ENCODE data around the gene DIPK1A.

DIPK1A gene

DNA sequence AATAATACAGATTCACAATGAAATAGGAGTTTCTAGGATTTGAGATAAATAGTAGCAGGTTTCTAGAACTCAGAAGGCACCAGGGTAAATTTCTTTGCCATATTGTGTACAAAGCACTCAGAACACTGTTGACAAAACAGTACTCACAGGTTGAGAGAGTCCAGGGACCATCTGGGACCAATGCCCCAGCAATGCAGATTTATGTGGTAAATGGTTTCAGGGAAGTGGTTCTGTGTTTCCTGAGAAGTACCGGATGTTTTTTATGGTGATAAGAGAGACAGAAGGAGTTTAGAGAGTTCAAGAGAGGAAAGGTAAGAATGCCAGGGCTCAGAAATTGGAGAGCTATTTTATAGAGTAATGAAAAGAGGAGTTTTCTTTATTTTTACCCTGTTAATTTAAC lies 29.6 kb upstream of the DIPK1A start:
- no peaks in the 10 kb centered on the region for H3K9me2 ChIP-seq (ENCODE audit: low read depth, low read length)
- no peak overlapping the region for H3K4me3 ChIP-seq (ENCODE audit: low read depth, low read length, poor library complexity, severe bottlenecking)
- H3K9ac ChIP-seq (ENCODE audit: low read length): no peak overlapping the region; the same call in 1 of the 2 replicates
- H3K36me3 ChIP-seq (ENCODE audit: insufficient read depth, low read length): no peaks in the 10 kb centered on the region
- no peaks in the 10 kb centered on the region for H4K20me1 ChIP-seq (ENCODE audit: insufficient read depth, low read length)
- 0 out of 2 replicates have a peak, but pooled peaks cover 5% of the 10 kb centered on the region for H3F3A ChIP-seq (ENCODE audit: insufficient read depth, low read length)
- peaks cover 31% of the 10 kb centered on the region for H3K4me1 ChIP-seq (ENCODE audit: insufficient read depth, low read length, severe bottlenecking)
- H3K4me2 ChIP-seq (ENCODE audit: low read length): no peak overlapping the region
- H2AFZ ChIP-seq (ENCODE audit: low read length): no peak overlapping the region
- H3K27ac ChIP-seq (ENCODE audit: low read depth, low read length, poor library complexity, severe bottlenecking): peak overlapping the region; percentile 53
- TF ChIP-seq, protein P1, sequence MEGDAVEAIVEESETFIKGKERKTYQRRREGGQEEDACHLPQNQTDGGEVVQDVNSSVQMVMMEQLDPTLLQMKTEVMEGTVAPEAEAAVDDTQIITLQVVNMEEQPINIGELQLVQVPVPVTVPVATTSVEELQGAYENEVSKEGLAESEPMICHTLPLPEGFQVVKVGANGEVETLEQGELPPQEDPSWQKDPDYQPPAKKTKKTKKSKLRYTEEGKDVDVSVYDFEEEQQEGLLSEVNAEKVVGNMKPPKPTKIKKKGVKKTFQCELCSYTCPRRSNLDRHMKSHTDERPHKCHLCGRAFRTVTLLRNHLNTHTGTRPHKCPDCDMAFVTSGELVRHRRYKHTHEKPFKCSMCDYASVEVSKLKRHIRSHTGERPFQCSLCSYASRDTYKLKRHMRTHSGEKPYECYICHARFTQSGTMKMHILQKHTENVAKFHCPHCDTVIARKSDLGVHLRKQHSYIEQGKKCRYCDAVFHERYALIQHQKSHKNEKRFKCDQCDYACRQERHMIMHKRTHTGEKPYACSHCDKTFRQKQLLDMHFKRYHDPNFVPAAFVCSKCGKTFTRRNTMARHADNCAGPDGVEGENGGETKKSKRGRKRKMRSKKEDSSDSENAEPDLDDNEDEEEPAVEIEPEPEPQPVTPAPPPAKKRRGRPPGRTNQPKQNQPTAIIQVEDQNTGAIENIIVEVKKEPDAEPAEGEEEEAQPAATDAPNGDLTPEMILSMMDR (IDR thresholded peaks at IDR 0.05; ENCODE audit: low read length): no peak
- no peaks in the 10 kb centered on the region for H3K27me3 ChIP-seq (ENCODE audit: insufficient read depth, low read length)
- no peaks in the 10 kb centered on the region for H3K9me3 ChIP-seq (ENCODE audit: low read length)
- no peaks in the 10 kb centered on the region for H3K79me2 ChIP-seq (ENCODE audit: insufficient read depth, low read length)

DNA sequence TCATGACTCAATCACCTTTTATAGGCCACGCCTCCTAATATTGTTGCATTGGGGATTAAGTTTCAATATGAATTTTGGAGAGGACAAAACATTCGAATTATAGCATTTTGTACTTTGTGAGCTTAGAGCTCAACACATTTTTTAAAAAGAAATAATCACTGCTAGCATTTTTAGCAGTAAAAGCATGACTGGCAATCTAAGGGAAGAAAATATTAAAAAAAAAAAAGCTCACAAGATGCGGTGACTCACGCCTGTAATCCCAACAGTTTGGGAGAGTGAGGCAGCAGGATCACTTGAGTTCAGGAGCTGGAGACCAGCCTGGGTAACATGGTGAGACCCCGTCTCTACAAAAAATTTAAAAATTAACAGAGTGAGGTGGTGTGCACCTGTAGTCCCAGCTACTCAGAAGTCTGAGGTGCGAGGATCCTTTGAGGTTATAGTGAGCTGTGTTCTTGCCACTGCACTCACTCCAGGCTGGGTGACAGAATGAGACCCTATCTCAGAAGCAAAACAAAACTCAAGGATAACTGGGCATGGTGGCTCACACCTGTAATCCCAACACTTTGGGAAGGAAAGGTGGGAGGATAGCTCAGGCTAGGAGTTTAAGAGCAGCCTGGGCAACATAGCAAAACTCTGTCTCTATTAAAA lies 28.8 kb upstream of the DIPK1A start:
- Histone ChIP-seq H3K9ac (ENCODE audit: low read length) (no peak overlapping the region; the same call in 1 of the 2 replicates), H3K9me3 (ENCODE audit: low read length) (no peaks in the 10 kb centered on the region), H4K20me1 (ENCODE audit: insufficient read depth, low read length) (no peaks in the 10 kb centered on the region), H3K4me3 (ENCODE audit: low read depth, low read length, poor library complexity, severe bottlenecking) (no peak overlapping the region), H3K36me3 (ENCODE audit: insufficient read depth, low read length) (no peaks in the 10 kb centered on the region), H3K79me2 (ENCODE audit: insufficient read depth, low read length) (no peaks in the 10 kb centered on the region), H3K9me2 (ENCODE audit: low read depth, low read length) (no peaks in the 10 kb centered on the region), H2AFZ (ENCODE audit: low read length) (no peak overlapping the region), H3F3A (ENCODE audit: insufficient read depth, low read length) (0 out of 2 replicates have a peak, but pooled peaks cover 5% of the 10 kb centered on the region), H3K27ac (ENCODE audit: low read depth, low read length, poor library complexity, severe bottlenecking) (peak overlapping the region; percentile 53), H3K4me2 (ENCODE audit: low read length) (no peak overlapping the region), H3K4me1 (ENCODE audit: insufficient read depth, low read length, severe bottlenecking) (peaks cover 24% of the 10 kb centered on the region), H3K27me3 (ENCODE audit: insufficient read depth, low read length) (no peaks in the 10 kb centered on the region)
- TF ChIP-seq, protein P1 (IDR thresholded peaks at IDR 0.05; ENCODE audit: low read length): no peak
- TF ChIP-seq EZH2 (IDR thresholded peaks at IDR 0.05; ENCODE audit: borderline replicate concordance, low read length): no peak

DNA sequence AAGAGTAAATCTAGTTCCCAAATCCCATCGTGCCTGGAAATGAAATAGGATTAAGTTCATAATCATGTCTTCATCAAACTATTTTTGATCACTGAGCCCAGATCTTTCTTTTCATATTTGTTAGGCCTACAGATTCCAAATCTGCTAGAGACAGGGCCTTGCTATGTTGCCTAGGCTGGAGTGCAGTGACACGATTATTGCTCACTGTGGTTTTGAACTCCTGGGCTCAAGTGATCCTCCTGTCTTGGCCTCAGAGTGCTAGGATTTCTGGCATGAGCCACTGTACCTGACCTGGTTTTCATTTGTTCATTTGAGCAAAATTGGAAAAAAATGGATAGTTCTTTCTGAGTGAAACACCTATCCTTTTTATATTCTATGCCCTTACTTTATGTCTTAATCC lies 28.0 kb upstream of the DIPK1A start:
- Histone ChIP-seq H3K27ac (ENCODE audit: low read depth, low read length, poor library complexity, severe bottlenecking) (no peak overlapping the region), H3K4me2 (ENCODE audit: low read length) (no peak overlapping the region), H4K20me1 (ENCODE audit: insufficient read depth, low read length) (no peaks in the 10 kb centered on the region), H3K36me3 (ENCODE audit: insufficient read depth, low read length) (no peaks in the 10 kb centered on the region), H3K79me2 (ENCODE audit: insufficient read depth, low read length) (no peaks in the 10 kb centered on the region), H3K27me3 (ENCODE audit: insufficient read depth, low read length) (no peaks in the 10 kb centered on the region), H3K9ac (ENCODE audit: low read length) (no peak overlapping the region), H2AFZ (ENCODE audit: low read length) (no peak overlapping the region), H3K9me3 (ENCODE audit: low read length) (no peaks in the 10 kb centered on the region), H3K4me3 (ENCODE audit: low read depth, low read length, poor library complexity, severe bottlenecking) (no peak overlapping the region), H3F3A (ENCODE audit: insufficient read depth, low read length) (0 out of 2 replicates have a peak, but pooled peaks cover 11% of the 10 kb centered on the region), H3K4me1 (ENCODE audit: insufficient read depth, low read length, severe bottlenecking) (peaks cover 24% of the 10 kb centered on the region), H3K9me2 (ENCODE audit: low read depth, low read length) (no peaks in the 10 kb centered on the region)
- TF ChIP-seq, protein P1 (IDR thresholded peaks at IDR 0.05; ENCODE audit: low read length): no peak
- TF ChIP-seq EZH2 (IDR thresholded peaks at IDR 0.05; ENCODE audit: borderline replicate concordance, low read length): no peak
